Measurements from ENCODE around the gene JAKMIP1.

GRCh38 chr4:6065166-6065565, 135.2 kb downstream of the JAKMIP1 start:
- TF ChIP-seq, protein P1, sequence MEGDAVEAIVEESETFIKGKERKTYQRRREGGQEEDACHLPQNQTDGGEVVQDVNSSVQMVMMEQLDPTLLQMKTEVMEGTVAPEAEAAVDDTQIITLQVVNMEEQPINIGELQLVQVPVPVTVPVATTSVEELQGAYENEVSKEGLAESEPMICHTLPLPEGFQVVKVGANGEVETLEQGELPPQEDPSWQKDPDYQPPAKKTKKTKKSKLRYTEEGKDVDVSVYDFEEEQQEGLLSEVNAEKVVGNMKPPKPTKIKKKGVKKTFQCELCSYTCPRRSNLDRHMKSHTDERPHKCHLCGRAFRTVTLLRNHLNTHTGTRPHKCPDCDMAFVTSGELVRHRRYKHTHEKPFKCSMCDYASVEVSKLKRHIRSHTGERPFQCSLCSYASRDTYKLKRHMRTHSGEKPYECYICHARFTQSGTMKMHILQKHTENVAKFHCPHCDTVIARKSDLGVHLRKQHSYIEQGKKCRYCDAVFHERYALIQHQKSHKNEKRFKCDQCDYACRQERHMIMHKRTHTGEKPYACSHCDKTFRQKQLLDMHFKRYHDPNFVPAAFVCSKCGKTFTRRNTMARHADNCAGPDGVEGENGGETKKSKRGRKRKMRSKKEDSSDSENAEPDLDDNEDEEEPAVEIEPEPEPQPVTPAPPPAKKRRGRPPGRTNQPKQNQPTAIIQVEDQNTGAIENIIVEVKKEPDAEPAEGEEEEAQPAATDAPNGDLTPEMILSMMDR (IDR thresholded peaks at IDR 0.05; ENCODE audit: poor library complexity, severe bottlenecking) = no peak
- TF ChIP-seq TAF1 (IDR thresholded peaks at IDR 0.05; ENCODE audit: low read depth) (no peak), EZH2 (IDR thresholded peaks at IDR 0.05; ENCODE audit: borderline replicate concordance, insufficient read depth, low read length, poor library complexity, severe bottlenecking) (no peak), POLR2AphosphoS5 (IDR thresholded peaks at IDR 0.05) (no peak), SMC3 (conservative IDR thresholded peaks at IDR 0.05; ENCODE audit: poor library complexity) (no peak), REST (IDR thresholded peaks at IDR 0.05; ENCODE audit: borderline replicate concordance) (no peak), EP300 (conservative IDR thresholded peaks at IDR 0.05; ENCODE audit: poor library complexity, severe bottlenecking) (no peak), MXI1 (conservative IDR thresholded peaks at IDR 0.05; ENCODE audit: poor library complexity, severe bottlenecking) (no peak)

All from neural cell (in vitro differentiated cells).